GM21423 (cell line): ENCODE results near the gene ZNF275.
"Not testable (repeated sequence)": the region's sequence is repeated elsewhere in the genome, so short reads cannot be mapped to it uniquely, and the experiment has no call there.

ENCODE experiments used
- ATAC-seq: cut with Tn5 transposase; IDR thresholded peaks from one replicate; pipeline ENCODE4 v1.9.1; 2021; ENCODE audit warnings: mild to moderate bottlenecking, moderate library complexity; ENCODE audit not compliant: unreplicated experiment

Gene ZNF275

GRCh38 chrX:153319295-153320046 is 14.5 kb upstream of the ZNF275 start:
- no peak for ATAC-seq

- ATAC-seq, result not testable (repeated sequence)
These were observed 13.9 kb upstream of the ZNF275 start for GRCh38 chrX:153320047-153320443.

GRCh38 chrX:153320555-153321184 is 13.3 kb upstream of the ZNF275 start:
- no peak for ATAC-seq

GRCh38 chrX:153321381-153322124 is 12.4 kb upstream of the ZNF275 start, which contains the start of gene PNMA6F:
Gene PNMA6F (minus strand): TSS chrX:153321767. CDS start chrX:153320674, 1,093 bp downstream.
- no peak for ATAC-seq

GRCh38 chrX:153327561-153327960 is 6.4 kb upstream of the ZNF275 start:
- no peak for ATAC-seq

- ATAC-seq, result no peak
These were observed 687 bp upstream of the ZNF275 start for GRCh38 chrX:153333266-153333665.

GRCh38 chrX:153334654-153335295 is 822 bp downstream of the ZNF275 start:
- ATAC-seq, result no peak

- no peak for ATAC-seq
These were observed 2.4 kb downstream of the ZNF275 start for GRCh38 chrX:153336121-153336894.

- ATAC-seq, result no peak
These were observed 3.0 kb downstream of the ZNF275 start for GRCh38 chrX:153336988-153337387.

GRCh38 chrX:153338836-153339235 is 4.9 kb downstream of the ZNF275 start:
- no peak for ATAC-seq

- ATAC-seq, result no peak
These were observed 5.7 kb downstream of the ZNF275 start for GRCh38 chrX:153339662-153340061.

- ATAC-seq, result no peak
These were observed 6.2 kb downstream of the ZNF275 start for GRCh38 chrX:153340111-153340510.

GRCh38 chrX:153342762-153343558 is 9.0 kb downstream of the ZNF275 start:
- no peak for ATAC-seq

- ATAC-seq, result no peak
These were observed 9.7 kb downstream of the ZNF275 start for GRCh38 chrX:153343674-153344073.

GRCh38 chrX:153347530-153347929 is 13.6 kb downstream of the ZNF275 start:
- ATAC-seq, result no peak

- no peak for ATAC-seq
These were observed 14.5 kb downstream of the ZNF275 start for GRCh38 chrX:153348421-153348820.

- ATAC-seq, result no peak
These were observed 16.0 kb downstream of the ZNF275 start for GRCh38 chrX:153349952-153350351.

GRCh38 chrX:153351981-153352380 is 18.0 kb downstream of the ZNF275 start:
- no peak for ATAC-seq

GRCh38 chrX:153352858-153353257 is 18.9 kb downstream of the ZNF275 start:
- ATAC-seq, result no peak

- ATAC-seq, result no peak
These were observed 19.5 kb downstream of the ZNF275 start for GRCh38 chrX:153353416-153353815.
